ENCODE measurements around the gene DMBT1.

- TF ChIP-seq BHLHE40 (IDR thresholded peaks at IDR 0.05; ENCODE audit: low read depth, low read length) (no peak), CTCF (conservative IDR thresholded peaks at IDR 0.05; ENCODE audit: low read depth, low read length) (no peak), SMC3 (IDR thresholded peaks at IDR 0.05; ENCODE audit: low read depth, low read length) (no peak), MAFK (IDR thresholded peaks at IDR 0.05; ENCODE audit: low read depth, low read length) (no peak), POLR2A (IDR thresholded peaks at IDR 0.05; ENCODE audit: low read depth, low read length) (no peak), ELK1 (IDR thresholded peaks at IDR 0.05; ENCODE audit: borderline replicate concordance, low read depth, low read length) (no peak), USF2 (IDR thresholded peaks at IDR 0.05; ENCODE audit: low read depth, low read length) (no peak), RAD21 (IDR thresholded peaks at IDR 0.05; ENCODE audit: low read length) (no peak), MAZ (IDR thresholded peaks at IDR 0.05; ENCODE audit: borderline replicate concordance, low read depth, low read length) (no peak), CEBPB (IDR thresholded peaks at IDR 0.05; ENCODE audit: low read depth, low read length) (no peak), MXI1 (IDR thresholded peaks at IDR 0.05; ENCODE audit: borderline replicate concordance, low read depth, low read length) (no peak), RCOR1 (IDR thresholded peaks at IDR 0.05; ENCODE audit: insufficient replicate concordance, low read length) (no peak), RFX5 (IDR thresholded peaks at IDR 0.05; ENCODE audit: low read depth, low read length) (no peak)
Measured at GRCh38 chr10:122592161-122592560, 31.6 kb downstream of the DMBT1 start.

Measured in IMR-90 (cell line).